ENCODE data around the gene PCNX4.

PCNX4 gene

DNA sequence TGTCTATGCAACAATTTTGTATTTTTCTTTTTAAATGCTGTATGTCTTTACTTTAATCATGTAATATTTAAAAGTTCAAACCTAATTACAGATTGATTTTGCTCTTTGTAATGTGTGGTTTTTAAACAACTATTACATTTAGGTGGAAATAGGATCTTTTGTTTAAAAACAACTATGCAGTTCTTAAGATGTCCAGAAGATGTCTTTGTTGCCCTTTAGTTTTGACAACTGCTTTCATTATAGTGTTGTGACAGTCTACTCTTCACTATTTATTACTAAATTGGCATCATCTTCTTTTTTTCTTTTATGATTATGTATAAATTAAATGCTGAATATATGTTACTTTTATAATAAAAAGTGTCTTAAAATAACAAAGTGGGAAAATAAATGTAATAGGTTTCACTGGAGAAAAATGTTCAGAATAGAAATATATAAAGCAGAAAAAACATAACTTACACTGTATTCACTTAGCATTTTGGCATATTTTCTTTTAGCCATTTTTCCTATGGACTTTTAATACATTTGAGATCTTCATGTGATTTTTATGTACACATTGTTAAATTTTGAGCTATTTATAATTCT is 27.1 kb upstream of the PCNX4 start:
- Histone ChIP-seq H3K4me3 (ENCODE audit: low read length) (no peak overlapping the region), H3K36me3 (ENCODE audit: control insufficient read depth, insufficient read depth, low read length) (no peaks in the 10 kb centered on the region), H3K9ac (ENCODE audit: low read length) (no peak overlapping the region), H3K4me2 (ENCODE audit: low read length) (no peak overlapping the region), H2BK5ac (ENCODE audit: low read length) (no peak overlapping the region), H3K4ac (ENCODE audit: low read depth, low read length) (no peak overlapping the region), H3K27ac (ENCODE audit: low read depth, low read length) (no peak overlapping the region), H2BK120ac (ENCODE audit: low read depth, low read length) (no peak overlapping the region), H3K4me1 (ENCODE audit: control insufficient read depth, low read depth, low read length) (no peaks in the 10 kb centered on the region), H3K23ac (ENCODE audit: low read length) (no peak overlapping the region), H3K79me2 (ENCODE audit: control insufficient read depth, insufficient read depth, low read length) (no peaks in the 10 kb centered on the region), H4K8ac (ENCODE audit: low read depth, low read length) (no peak overlapping the region), H3K79me1 (ENCODE audit: low read length) (no peaks in the 10 kb centered on the region), H3K27me3 (ENCODE audit: insufficient read depth, low read length, poor library complexity) (no peaks in the 10 kb centered on the region), H3K56ac (ENCODE audit: low read length) (no peak overlapping the region), H2BK15ac (replicated peaks; ENCODE audit: low read depth) (no peak overlapping the region), H3K18ac (ENCODE audit: low read length) (no peak overlapping the region), H4K5ac (ENCODE audit: low read length) (no peak overlapping the region), H2AK5ac (ENCODE audit: low read length) (no peak overlapping the region)
- DNase-seq = peak; percentile 13

DNA sequence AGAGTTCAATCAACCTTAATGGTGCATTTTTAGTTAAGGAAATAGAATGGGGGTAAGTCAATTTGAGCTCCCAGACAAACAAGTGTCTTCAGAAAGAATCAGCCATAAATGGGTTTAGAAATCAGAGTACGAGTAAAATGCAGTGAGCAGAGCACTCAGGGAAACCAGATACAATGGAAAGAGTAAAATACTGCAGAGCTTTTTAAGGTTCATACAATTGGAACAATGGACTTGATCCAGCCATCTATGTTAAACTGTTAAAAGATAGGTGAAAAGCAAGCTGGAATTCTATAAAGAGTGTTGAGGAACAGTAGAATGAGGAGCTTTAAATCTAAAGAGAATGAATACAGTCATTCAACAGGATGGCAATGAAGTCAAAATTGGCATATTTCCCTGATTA is 23.8 kb upstream of the PCNX4 start:
- H2BK120ac ChIP-seq (ENCODE audit: low read depth, low read length) = no peak overlapping the region
- H3K27me3 ChIP-seq (ENCODE audit: insufficient read depth, low read length, poor library complexity) = no peaks in the 10 kb centered on the region
- no peak for DNase-seq
- no peaks in the 10 kb centered on the region for H3K36me3 ChIP-seq (ENCODE audit: control insufficient read depth, insufficient read depth, low read length)
- H2BK15ac ChIP-seq (replicated peaks; ENCODE audit: low read depth) = no peak overlapping the region
- no peak overlapping the region for H4K8ac ChIP-seq (ENCODE audit: low read depth, low read length)
- no peak overlapping the region for H3K18ac ChIP-seq (ENCODE audit: low read length)
- H3K56ac ChIP-seq (ENCODE audit: low read length) = no peak overlapping the region
- H2AK5ac ChIP-seq (ENCODE audit: low read length) = no peak overlapping the region
- no peaks in the 10 kb centered on the region for H3K79me1 ChIP-seq (ENCODE audit: low read length)
- H3K79me2 ChIP-seq (ENCODE audit: control insufficient read depth, insufficient read depth, low read length) = no peaks in the 10 kb centered on the region
- H3K4me3 ChIP-seq (ENCODE audit: low read length) = no peak overlapping the region
- H3K27ac ChIP-seq (ENCODE audit: low read depth, low read length) = no peak overlapping the region
- H3K23ac ChIP-seq (ENCODE audit: low read length) = no peak overlapping the region
- H3K4me2 ChIP-seq (ENCODE audit: low read length) = no peak overlapping the region
- no peak overlapping the region for H4K5ac ChIP-seq (ENCODE audit: low read length)
- H2BK5ac ChIP-seq (ENCODE audit: low read length) = no peak overlapping the region
- WGBS (ENCODE audit: extremely low coverage, insufficient coverage, low lambda C conversion rate) = no CpG with 5 or more reads among the region's 1 CpG
- H3K4me1 ChIP-seq (ENCODE audit: control insufficient read depth, low read depth, low read length) = no peaks in the 10 kb centered on the region
- H3K4ac ChIP-seq (ENCODE audit: low read depth, low read length) = no peak overlapping the region
- H3K9ac ChIP-seq (ENCODE audit: low read length) = no peak overlapping the region

DNA sequence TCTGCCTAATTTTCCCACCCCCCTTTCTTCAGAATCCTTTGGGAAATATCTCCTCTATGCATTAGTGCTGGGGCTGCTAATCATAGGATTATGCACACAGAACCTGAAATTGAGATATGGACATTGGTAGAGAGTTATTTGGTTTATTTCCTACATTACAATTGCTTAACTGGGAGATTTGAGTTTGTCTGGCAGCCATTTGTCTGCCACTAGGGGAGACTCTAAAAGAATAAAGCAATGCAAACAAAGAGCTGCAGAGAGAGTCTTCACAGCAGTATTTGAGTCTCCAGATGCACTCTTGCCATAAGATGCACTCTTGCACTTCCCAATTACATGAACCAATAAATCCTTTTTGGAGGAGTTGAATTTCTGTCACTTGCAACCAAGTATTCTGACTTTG is 12.0 kb upstream of the PCNX4 start:
- no peak for DNase-seq
- Histone ChIP-seq H3K79me2 (ENCODE audit: control insufficient read depth, insufficient read depth, low read length) (no peaks in the 10 kb centered on the region), H3K36me3 (ENCODE audit: control insufficient read depth, insufficient read depth, low read length) (no peaks in the 10 kb centered on the region), H3K4me3 (ENCODE audit: low read length) (no peak overlapping the region), H2AK5ac (ENCODE audit: low read length) (no peak overlapping the region), H3K4ac (ENCODE audit: low read depth, low read length) (no peak overlapping the region), H3K18ac (ENCODE audit: low read length) (no peak overlapping the region), H4K5ac (ENCODE audit: low read length) (no peak overlapping the region), H3K27me3 (ENCODE audit: insufficient read depth, low read length, poor library complexity) (no peaks in the 10 kb centered on the region), H3K9ac (ENCODE audit: low read length) (no peak overlapping the region), H3K4me1 (ENCODE audit: control insufficient read depth, low read depth, low read length) (no peaks in the 10 kb centered on the region), H3K27ac (ENCODE audit: low read depth, low read length) (no peak overlapping the region), H3K79me1 (ENCODE audit: low read length) (no peaks in the 10 kb centered on the region), H2BK15ac (replicated peaks; ENCODE audit: low read depth) (no peak overlapping the region), H4K8ac (ENCODE audit: low read depth, low read length) (no peak overlapping the region), H3K56ac (ENCODE audit: low read length) (no peak overlapping the region), H2BK120ac (ENCODE audit: low read depth, low read length) (no peak overlapping the region), H2BK5ac (ENCODE audit: low read length) (no peak overlapping the region), H3K4me2 (ENCODE audit: low read length) (no peak overlapping the region), H3K23ac (ENCODE audit: low read length) (no peak overlapping the region)

DNA sequence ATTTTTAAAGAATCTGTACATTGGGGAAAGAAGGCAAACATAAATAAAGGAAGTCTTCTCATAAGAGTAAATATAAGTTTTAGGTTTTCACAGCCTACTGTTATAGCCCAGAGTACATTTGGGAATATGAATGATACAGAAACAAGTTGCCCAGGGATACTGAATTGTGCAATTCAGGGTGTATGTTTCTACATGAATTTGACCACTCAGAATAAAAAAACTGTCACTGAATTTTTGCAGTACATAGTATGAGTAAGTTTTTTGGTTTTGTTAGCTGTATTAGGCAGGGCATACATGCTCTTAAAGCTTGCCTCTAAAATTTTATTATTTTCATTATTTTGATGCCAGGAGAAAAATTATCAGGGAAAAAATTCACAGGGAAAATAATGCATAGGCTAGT is 6.6 kb upstream of the PCNX4 start:
- Histone ChIP-seq H4K5ac (ENCODE audit: low read length) (no peak overlapping the region), H2BK120ac (ENCODE audit: low read depth, low read length) (no peak overlapping the region), H3K4me3 (ENCODE audit: low read length) (no peak overlapping the region), H2BK5ac (ENCODE audit: low read length) (no peak overlapping the region), H3K79me2 (ENCODE audit: control insufficient read depth, insufficient read depth, low read length) (no peaks in the 10 kb centered on the region), H3K56ac (ENCODE audit: low read length) (no peak overlapping the region), H3K18ac (ENCODE audit: low read length) (no peak overlapping the region), H3K4me2 (ENCODE audit: low read length) (no peak overlapping the region), H3K79me1 (ENCODE audit: low read length) (no peaks in the 10 kb centered on the region), H3K27me3 (ENCODE audit: insufficient read depth, low read length, poor library complexity) (no peaks in the 10 kb centered on the region), H3K9ac (ENCODE audit: low read length) (no peak overlapping the region), H3K4ac (ENCODE audit: low read depth, low read length) (no peak overlapping the region), H3K36me3 (ENCODE audit: control insufficient read depth, insufficient read depth, low read length) (no peaks in the 10 kb centered on the region), H2AK5ac (ENCODE audit: low read length) (no peak overlapping the region), H3K27ac (ENCODE audit: low read depth, low read length) (no peak overlapping the region), H3K4me1 (ENCODE audit: control insufficient read depth, low read depth, low read length) (no peaks in the 10 kb centered on the region), H2BK15ac (replicated peaks; ENCODE audit: low read depth) (no peak overlapping the region), H3K23ac (ENCODE audit: low read length) (no peak overlapping the region), H4K8ac (ENCODE audit: low read depth, low read length) (no peak overlapping the region)
- no peak for DNase-seq

DNA sequence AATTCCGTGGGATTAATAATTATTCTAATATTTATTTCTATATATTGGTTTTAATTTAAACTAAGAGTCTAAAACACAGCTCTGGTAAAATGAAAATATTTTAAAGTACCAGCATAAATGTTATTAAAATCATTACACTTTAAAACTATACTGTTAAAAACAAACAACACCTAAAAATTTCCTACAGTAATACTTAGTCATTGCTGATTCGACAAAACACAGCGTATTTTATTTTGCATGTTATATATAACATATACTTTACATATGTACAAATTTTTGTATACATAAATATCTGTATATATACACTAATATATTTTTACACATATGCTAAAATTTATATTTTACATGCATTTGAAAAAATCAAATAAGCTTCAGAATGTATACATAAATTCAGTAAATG is 6.0 kb upstream of the PCNX4 start:
- Histone ChIP-seq H2BK5ac (ENCODE audit: low read length) (no peak overlapping the region), H3K36me3 (ENCODE audit: control insufficient read depth, insufficient read depth, low read length) (no peaks in the 10 kb centered on the region), H3K4me2 (ENCODE audit: low read length) (no peak overlapping the region), H3K79me2 (ENCODE audit: control insufficient read depth, insufficient read depth, low read length) (no peaks in the 10 kb centered on the region), H4K8ac (ENCODE audit: low read depth, low read length) (no peak overlapping the region), H3K56ac (ENCODE audit: low read length) (no peak overlapping the region), H3K27ac (ENCODE audit: low read depth, low read length) (no peak overlapping the region), H2BK120ac (ENCODE audit: low read depth, low read length) (no peak overlapping the region), H3K79me1 (ENCODE audit: low read length) (no peaks in the 10 kb centered on the region), H3K27me3 (ENCODE audit: insufficient read depth, low read length, poor library complexity) (no peaks in the 10 kb centered on the region), H3K23ac (ENCODE audit: low read length) (no peak overlapping the region), H2BK15ac (replicated peaks; ENCODE audit: low read depth) (no peak overlapping the region), H3K9ac (ENCODE audit: low read length) (no peak overlapping the region), H4K5ac (ENCODE audit: low read length) (no peak overlapping the region), H3K4me1 (ENCODE audit: control insufficient read depth, low read depth, low read length) (no peaks in the 10 kb centered on the region), H3K4me3 (ENCODE audit: low read length) (no peak overlapping the region), H3K4ac (ENCODE audit: low read depth, low read length) (no peak overlapping the region), H2AK5ac (ENCODE audit: low read length) (no peak overlapping the region), H3K18ac (ENCODE audit: low read length) (no peak overlapping the region)
- 100% methylated on average over 2 of the region's 3 CpGs for WGBS (ENCODE audit: extremely low coverage, insufficient coverage, low lambda C conversion rate)
- no peak for DNase-seq

DNA sequence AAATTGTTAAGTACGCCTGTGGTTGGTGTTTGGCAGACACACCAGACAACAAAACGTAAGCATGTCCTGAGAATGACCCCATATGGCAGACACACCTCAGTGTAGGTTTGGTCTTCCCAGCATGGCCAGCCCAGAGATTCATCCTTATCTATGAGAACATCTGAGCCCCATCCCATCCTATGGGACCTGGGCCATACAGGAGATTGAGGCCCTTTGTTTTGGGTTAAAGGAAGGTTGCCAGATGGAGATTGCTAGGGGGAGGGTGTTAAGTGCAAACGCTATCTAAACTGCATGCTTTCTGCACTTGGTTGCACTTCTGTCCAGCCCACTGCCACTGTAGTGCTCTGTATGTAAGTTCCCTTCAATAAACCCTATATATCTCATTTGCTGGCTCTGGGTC is 4.1 kb upstream of the PCNX4 start:
- no peaks in the 10 kb centered on the region for H3K27me3 ChIP-seq (ENCODE audit: insufficient read depth, low read length, poor library complexity)
- no peak overlapping the region for H2BK5ac ChIP-seq (ENCODE audit: low read length)
- no peak overlapping the region for H3K56ac ChIP-seq (ENCODE audit: low read length)
- no CpG with 5 or more reads among the region's 3 CpGs for whole genome bisulfite sequencing (ENCODE audit: extremely low coverage, insufficient coverage, low lambda C conversion rate)
- H3K4me1 ChIP-seq (ENCODE audit: control insufficient read depth, low read depth, low read length) = no peaks in the 10 kb centered on the region
- H3K4me2 ChIP-seq (ENCODE audit: low read length) = no peak overlapping the region
- no peak overlapping the region for H2BK120ac ChIP-seq (ENCODE audit: low read depth, low read length)
- no peaks in the 10 kb centered on the region for H3K79me1 ChIP-seq (ENCODE audit: low read length)
- peak; percentile 24 for DNase-seq
- H3K23ac ChIP-seq (ENCODE audit: low read length) = no peak overlapping the region
- H3K79me2 ChIP-seq (ENCODE audit: control insufficient read depth, insufficient read depth, low read length) = peaks cover 4% of the 10 kb centered on the region
- H2BK15ac ChIP-seq (replicated peaks; ENCODE audit: low read depth) = no peak overlapping the region
- H4K5ac ChIP-seq (ENCODE audit: low read length) = no peak overlapping the region
- no peak overlapping the region for H3K18ac ChIP-seq (ENCODE audit: low read length)
- no peak overlapping the region for H4K8ac ChIP-seq (ENCODE audit: low read depth, low read length)
- no peak overlapping the region for H3K4me3 ChIP-seq (ENCODE audit: low read length)
- no peak overlapping the region for H3K27ac ChIP-seq (ENCODE audit: low read depth, low read length)
- H3K9ac ChIP-seq (ENCODE audit: low read length) = no peak overlapping the region
- H2AK5ac ChIP-seq (ENCODE audit: low read length) = no peak overlapping the region
- H3K4ac ChIP-seq (ENCODE audit: low read depth, low read length) = no peak overlapping the region
- no peaks in the 10 kb centered on the region for H3K36me3 ChIP-seq (ENCODE audit: control insufficient read depth, insufficient read depth, low read length)

Measured in mesendoderm (in vitro differentiated cells).